Measurements from ENCODE around the gene APBA2. TPM values are rescaled to one million over a fixed set of nuclear protein-coding genes. Genes with fewer than 3 reads are reported as not detected.

Gene APBA2
- total RNA-seq, 1 donor from 2014 or later, result 0.38 TPM

- intact Hi-C loops (cut with micrococcal nuclease), result loop anchor here (10.0 kb wide), 1 partner anchor 281 kb away; no protein-coding TSS in a partner anchor
- Histone ChIP-seq H3K27ac (replicated peaks) (no peak overlapping the region), H3K4me3 (no peak overlapping the region), H3K4me1 (peaks cover 6% of the 10 kb centered on the region), H3K27me3 (ENCODE audit: low read depth) (peaks cover 62% of the 10 kb centered on the region), H3K36me3 (no peaks in the 10 kb centered on the region), H3K9me3 (replicated peaks) (no peaks in the 10 kb centered on the region)
- TF ChIP-seq CTCF (IDR thresholded peaks at IDR 0.05; ENCODE audit: borderline replicate concordance), result no peak
- no peak for DNase-seq
Measured at GRCh38 chr15:29143909-29144635, 258.3 kb downstream of the APBA2 start.

DNA sequence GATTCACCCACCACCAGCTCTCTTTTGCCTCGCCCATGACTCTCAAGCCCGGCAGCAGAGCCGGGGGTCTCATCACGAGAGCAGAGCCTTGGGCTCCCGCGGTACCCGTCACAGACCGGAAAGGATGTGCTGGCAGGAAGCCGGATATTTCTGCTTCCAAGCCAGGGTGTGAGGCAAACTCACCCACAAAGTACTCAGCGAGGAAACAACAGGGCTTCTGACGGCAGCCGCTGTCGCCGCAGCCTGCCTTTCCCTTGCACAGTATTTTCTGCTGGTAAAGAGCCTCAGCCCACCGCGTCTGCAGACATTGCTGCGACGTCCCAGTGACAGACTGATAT, 263.9 kb downstream of the APBA2 start:
- Histone ChIP-seq H3K4me1 (no peaks in the 10 kb centered on the region), H3K36me3 (no peaks in the 10 kb centered on the region), H3K27ac (replicated peaks) (no peak overlapping the region), H3K9me3 (replicated peaks) (peaks cover 17% of the 10 kb centered on the region), H3K4me3 (no peak overlapping the region), H3K27me3 (ENCODE audit: low read depth) (peaks cover 7% of the 10 kb centered on the region)
- DNase-seq, result no peak
- intact Hi-C loops (cut with micrococcal nuclease), result loop anchor here (10.0 kb wide), 1 partner anchor 275 kb away; no protein-coding TSS in a partner anchor
- no peak for TF ChIP-seq CTCF (IDR thresholded peaks at IDR 0.05; ENCODE audit: borderline replicate concordance)

- intact Hi-C loops (cut with micrococcal nuclease), result no loop called here
Measured at GRCh38 chr15:29150515-29151483, 265.0 kb downstream of the APBA2 start.

GRCh38 chr15:29151484-29151857, 265.7 kb downstream of the APBA2 start:
- intact Hi-C loops (cut with micrococcal nuclease), result no loop called here
- TF ChIP-seq CTCF (IDR thresholded peaks at IDR 0.05; ENCODE audit: borderline replicate concordance), result no peak
- Histone ChIP-seq H3K27ac (replicated peaks) (no peak overlapping the region), H3K4me1 (no peaks in the 10 kb centered on the region), H3K4me3 (no peak overlapping the region), H3K9me3 (replicated peaks) (peaks cover 17% of the 10 kb centered on the region), H3K36me3 (no peaks in the 10 kb centered on the region), H3K27me3 (ENCODE audit: low read depth) (peaks cover 5% of the 10 kb centered on the region)
- DNase-seq, result no peak

More at GRCh38 chr15:29150515-29151483, 265.0 kb downstream of the APBA2 start:
- no peak for DNase-seq
- H3K27ac ChIP-seq (replicated peaks), result no peak overlapping the region
- peaks cover 17% of the 10 kb centered on the region for H3K9me3 ChIP-seq (replicated peaks)
- H3K4me1 ChIP-seq, result no peaks in the 10 kb centered on the region
- no peak overlapping the region for H3K4me3 ChIP-seq
- H3K27me3 ChIP-seq (ENCODE audit: low read depth), result peaks cover 6% of the 10 kb centered on the region
- no peaks in the 10 kb centered on the region for H3K36me3 ChIP-seq
- TF ChIP-seq CTCF (IDR thresholded peaks at IDR 0.05; ENCODE audit: borderline replicate concordance), result no peak

- Histone ChIP-seq H3K4me1 (no peaks in the 10 kb centered on the region), H3K9me3 (replicated peaks) (peaks cover 35% of the 10 kb centered on the region), H3K36me3 (no peaks in the 10 kb centered on the region), H3K27me3 (ENCODE audit: low read depth) (peaks cover 6% of the 10 kb centered on the region), H3K27ac (replicated peaks) (no peak overlapping the region), H3K4me3 (no peak overlapping the region)
- intact Hi-C loops (cut with micrococcal nuclease), result no loop called here
- no peak for TF ChIP-seq CTCF (IDR thresholded peaks at IDR 0.05; ENCODE audit: borderline replicate concordance)
- no peak for DNase-seq
Measured at GRCh38 chr15:29156521-29156920, 270.7 kb downstream of the APBA2 start.

All from left ventricle myocardium inferior (tissue), 1 donor.